K562 (cell line): ENCODE measurements around the gene SLC13A3. TPM values are rescaled to one million over a fixed set of nuclear protein-coding genes. Genes with fewer than 3 reads are reported as not detected.

Experiments
- ATAC-seq: fragments of 200-7000 bp; cut with Tn5 transposase; 3 replicates; pipeline ENCODE4 v1.9.1; 2020; ENCODE audit warnings: moderate library complexity
- BruUV-seq: library from RNA; stranded (reverse); fragments of 400-500 nt; replicated peaks from 2 replicates; lab custom pipeline; 2021; lab: Mats Ljungman, UMichigan
- CTCF ChIA-PET: fragments of 300-600 bp; formaldehyde crosslinking; extraction: SDS; loops from one replicate; lab custom pipeline; 2021; ENCODE audit warnings: low intra/inter-chr PET ratio; lab: Yijun Ruan, JAX
- POLR2A ChIA-PET: fragments of 300-600, 350-650 bp; sonication (Branson Sonifier 250); formaldehyde crosslinking; extraction: SDS; loops from one replicate; lab custom pipeline; 2021; ENCODE audit warnings: antibody characterized with exemption, inconsistent platforms; lab: Yijun Ruan, JAX
- DNase-seq, 4 experiments: peaks; one replicate each; pipeline versions ENCODE4 v3.0.0 to v3.0.0-alpha.2; 2011 to 2018; ENCODE audit warnings: low spot score in 3 of 4, mixed read lengths in 3 of 4; ENCODE audit errors: extremely low read depth in 1 of 4
- FAIRE-seq: peaks from 2 replicates; lab custom pipeline; 2011; peaks lifted over from hg19 to GRCh38; lab: Jason Lieb, UNC
- H2AFZ ChIP-seq: 2 replicates; pipeline ENCODE4 v1.6.0; 2011; ENCODE audit warnings: low read depth, low read length, control low read depth, inconsistent platforms
- H3K27ac ChIP-seq: fragments of 200-600 bp; 3 replicates; pipeline ENCODE4 v1.8.0; 2011; ENCODE audit warnings: low read depth, mild to moderate bottlenecking, control low read depth, inconsistent platforms, low read length, moderate library complexity, mixed read lengths; ENCODE audit errors: extremely low read depth
- H3K27me3 ChIP-seq, 2 experiments: fragments of 300-600 bp in 1 of 2; 2 replicates in 1 of 2; 3 replicates in 1 of 2; pipeline versions ENCODE4 v1.6.0 to v1.8.0; 2011; ENCODE audit warnings: inconsistent platforms in 2 of 2, low read length in 2 of 2, mild to moderate bottlenecking in 1 of 2, mixed read lengths in 1 of 2, moderate library complexity in 1 of 2; ENCODE audit not compliant: control insufficient read depth in 2 of 2, insufficient read depth in 2 of 2
- H3K36me3 ChIP-seq: fragments of 300-600 bp; 3 replicates; pipeline ENCODE4 v1.8.0; 2011; ENCODE audit warnings: mild to moderate bottlenecking, low read length, inconsistent platforms; ENCODE audit not compliant: control insufficient read depth, insufficient read depth
- H3K4me1 ChIP-seq, 2 experiments: fragments of 200-600 bp in 1 of 2; replicated peaks in 1 of 2; 2 replicates in 1 of 2; 3 replicates in 1 of 2; pipeline versions ENCODE4 v1.5.1 to v1.8.0; 2011; ENCODE audit warnings: inconsistent platforms in 2 of 2, low read length in 2 of 2, mild to moderate bottlenecking in 1 of 2, mixed read lengths in 1 of 2, moderate library complexity in 1 of 2; ENCODE audit not compliant: control insufficient read depth in 2 of 2, insufficient read depth in 2 of 2
- H3K4me2 ChIP-seq: 2 replicates; pipeline ENCODE4 v1.6.1; 2011; ENCODE audit warnings: low read length, control low read depth, inconsistent platforms, mixed read lengths; ENCODE audit not compliant: insufficient read depth
- H3K4me3 ChIP-seq: fragments of 200-600 bp; sonication (generic), shearing (Covaris generic); 2 replicates; pipeline ENCODE4 v1.5.1; 2016; ENCODE audit warnings: control low read depth, inconsistent platforms
- H3K79me2 ChIP-seq: fragments of 200-600 bp; 3 replicates; pipeline ENCODE4 v1.8.0; 2011; ENCODE audit warnings: low read length, inconsistent platforms; ENCODE audit not compliant: control insufficient read depth, insufficient read depth
- H3K9ac ChIP-seq, 2 experiments: 2 replicates each; pipeline versions ENCODE4 v1.6.0 to v1.6.1; 2011; ENCODE audit warnings: low read depth in 2 of 2, low read length in 2 of 2, control low read depth in 1 of 2, inconsistent platforms in 1 of 2, mild to moderate bottlenecking in 1 of 2, mixed read lengths in 1 of 2; ENCODE audit not compliant: insufficient read depth in 1 of 2
- H3K9me1 ChIP-seq: one replicate; pipeline ENCODE4 v1.6.0; 2011; ENCODE audit warnings: inconsistent platforms, mild to moderate bottlenecking, low read length, moderate library complexity; ENCODE audit not compliant: control insufficient read depth, insufficient read depth
- H3K9me3 ChIP-seq: replicated peaks from 2 replicates; pipeline ENCODE4 v1.5.1; 2011; ENCODE audit warnings: low read depth, low read length, inconsistent platforms; ENCODE audit not compliant: control insufficient read depth, insufficient read depth
- H4K20me1 ChIP-seq: replicated peaks from 2 replicates; pipeline ENCODE4 v1.6.1; 2011; ENCODE audit warnings: low read length, inconsistent platforms, mixed read lengths; ENCODE audit not compliant: control insufficient read depth, insufficient read depth
- CBX2 ChIP-seq: fragments of 200-600 bp; sonication (generic); IDR thresholded peaks from one replicate; pipeline ENCODE4 v1.6.1; 2012; ENCODE audit warnings: mild to moderate bottlenecking, low read length, inconsistent platforms; ENCODE audit not compliant: insufficient read depth, poor library complexity, severe bottlenecking
- CREB5 ChIP-seq: fragments of 250-450 bp; sonication (Bioruptor Pico); IDR thresholded peaks from 2 replicates; pipeline ENCODE4 v1.5.0; 2020; ENCODE audit warnings: mild to moderate bottlenecking
- KAT8 ChIP-seq: fragments of 450-650 bp; IDR thresholded peaks from 2 replicates; pipeline ENCODE4 v1.6.1; 2016; ENCODE audit warnings: low read depth, mild to moderate bottlenecking
- NFE2L1 ChIP-seq: fragments of 450-650 bp; IDR thresholded peaks from 2 replicates; pipeline ENCODE4 v1.6.1; 2016; ENCODE audit warnings: missing genetic modification characterization, low read depth, mild to moderate bottlenecking, missing compliant biosample characterization, moderate library complexity, borderline replicate concordance
- ZNF282 ChIP-seq: sonication (generic); formaldehyde crosslinking; IDR thresholded peaks from 2 replicates; pipeline ENCODE4 v1.8.1; 2023; ENCODE audit warnings: missing genetic modification reagents
- ZNF324 ChIP-seq: fragments of 250-450 bp; sonication (Bioruptor Pico); IDR thresholded peaks from 2 replicates; pipeline ENCODE4 v1.4.0; 2020; ENCODE audit warnings: mild to moderate bottlenecking
- WGBS: fragments of 100-300 bp; shearing (Covaris generic); methylation state at CpG from one replicate; pipeline ENCODE4 v1.1.6; 2016; ENCODE audit warnings: low coverage, mixed read lengths; ENCODE audit not compliant: insufficient coverage; ENCODE audit errors: missing lambda C conversion rate; 5-methylcytosine and 5-hydroxymethylcytosine counted together
- in situ Hi-C: fragments of 300-500 bp; cut with MboI; formaldehyde crosslinking; loops from 4 replicates; pipeline ENCODE4 v1.15.0; 2018; ENCODE audit warnings: inconsistent platforms, mixed read lengths
- intact Hi-C: fragments of 100-400 bp; cut with micrococcal nuclease; formaldehyde crosslinking; loops from 2 replicates; pipeline ENCODE4 v1.14.2; 2022
- polyA plus RNA-seq, 8 experiments: library from polyadenylated mRNA; depleted of rRNA in 4 of 8; stranded (reverse) in 5 of 8; unstranded in 3 of 8; fragments of >200 nt; fragmentation: Nextera tagmentation in 2 of 8; fragmentation: Illumina TruSeq in 1 of 8; extraction: Ambion mirVana in 2 of 8; extraction: Trizol in 1 of 8; gene quantifications; 2 replicates each; pipeline versions ENCODE4 v1.2.1 to v1.2.3, GENCODE V29; 2011 to 2014; ENCODE audit warnings: inconsistent platforms in 1 of 8, missing spikeins in 1 of 8
- total RNA-seq, 7 experiments: library from RNA; depleted of rRNA in 6 of 7; stranded (reverse); fragments of >200 nt in 6 of 7; fragmentation: Illumina TruSeq in 2 of 7; extraction: Trizol in 2 of 7; gene quantifications; 2 replicates each; pipeline versions ENCODE4 v1.2.1 to v1.2.3, GENCODE V29; 2011 to 2021; ENCODE audit warnings: low replicate concordance in 1 of 7
- TF ChIP-seq, protein P1 (sequence below): sonication (generic); formaldehyde crosslinking; IDR thresholded peaks from 2 replicates; pipeline ENCODE4 v1.9.0; 2022; ENCODE audit warnings: mild to moderate bottlenecking, missing genetic modification reagents

SLC13A3 gene
- total and polyA plus RNA-seq, 9 of the 15 experiments (the other 6 are each of a cell fraction or from before 2014, with no cell fraction given), result 5.5 to 16.4 (median 8.5) TPM

DNA sequence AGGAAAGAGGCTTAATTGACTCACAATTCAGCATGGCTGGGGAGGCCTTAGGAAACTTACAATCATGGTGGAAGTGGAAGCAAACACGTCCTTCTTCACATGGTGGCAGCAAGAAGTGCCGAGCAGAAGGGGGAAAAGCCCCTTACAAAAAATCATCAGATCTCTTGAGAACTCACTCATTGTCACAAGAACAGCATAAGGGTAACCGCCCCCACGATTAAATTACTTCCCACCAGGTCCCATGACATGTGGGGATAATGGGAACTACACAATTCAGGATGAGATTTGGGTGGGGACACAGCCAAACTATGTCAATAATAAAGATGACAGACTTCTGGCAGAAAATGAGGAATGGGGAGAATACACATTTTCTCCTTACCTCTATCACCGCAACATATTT is 80.3 kb downstream of the SLC13A3 start:
- no peak overlapping the region for H2AFZ ChIP-seq
- TF ChIP-seq, protein P1, sequence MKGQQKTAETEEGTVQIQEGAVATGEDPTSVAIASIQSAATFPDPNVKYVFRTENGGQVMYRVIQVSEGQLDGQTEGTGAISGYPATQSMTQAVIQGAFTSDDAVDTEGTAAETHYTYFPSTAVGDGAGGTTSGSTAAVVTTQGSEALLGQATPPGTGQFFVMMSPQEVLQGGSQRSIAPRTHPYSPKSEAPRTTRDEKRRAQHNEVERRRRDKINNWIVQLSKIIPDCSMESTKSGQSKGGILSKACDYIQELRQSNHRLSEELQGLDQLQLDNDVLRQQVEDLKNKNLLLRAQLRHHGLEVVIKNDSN (CRISPR knock-in tag), result no peak
- no peak for TF ChIP-seq CREB5 (CRISPR knock-in tag)
- TF ChIP-seq CBX2, result no peak
- TF ChIP-seq NFE2L1 (tag), result no peak
- TF ChIP-seq KAT8, result no peak
- no peak for TF ChIP-seq ZNF282 (CRISPR knock-in tag)
- no peak for TF ChIP-seq ZNF324
- no peak overlapping the region for H3K27ac ChIP-seq
- H3K36me3 ChIP-seq, result no peaks in the 10 kb centered on the region
- H3K4me1 ChIP-seq, result peaks cover 10 to 12% of the 10 kb centered on the region in 2 experiments; a peak in 3 of 5 replicates
- WGBS, result 53% methylated on average over 5 of the region's 5 CpGs
- no peaks in the 10 kb centered on the region for H3K9me1 ChIP-seq
- ChIA-PET CTCF (no interaction called here), POLR2A (no interaction called here)
- intact Hi-C loops (no loop called here), in situ Hi-C loops (no loop called here)
- no peak for ATAC-seq
- no peak overlapping the region for H3K4me2 ChIP-seq
- no peaks in the 10 kb centered on the region for H3K27me3 ChIP-seq
- no peaks in the 10 kb centered on the region; the same call in none of the 2 replicates for H4K20me1 ChIP-seq
- no peak overlapping the region for H3K4me3 ChIP-seq
- H3K79me2 ChIP-seq, result no peaks in the 10 kb centered on the region
- no peak for DNase-seq
- H3K9me3 ChIP-seq, result peaks cover 2% of the 10 kb centered on the region; the same call in 1 of the 2 replicates
- no TSS peak for BruUV-seq
- no peak for FAIRE-seq
- H3K9ac ChIP-seq, result no peak overlapping the region
